Neural progenitor cell (in vitro differentiated cells): ENCODE data around the gene ALLC. TPM values are rescaled to one million over a fixed set of nuclear protein-coding genes. Genes with fewer than 3 reads are reported as not detected.

Experiments
- DNase-seq: peaks from one replicate; pipeline ENCODE4 v3.0.0-alpha.2; 2016; ENCODE audit warnings: low spot score
- H2AFZ ChIP-seq: fragments of 200-600 bp; sonication (generic); replicated peaks from 2 replicates; pipeline ENCODE4 v1.6.1; 2016; ENCODE audit warnings: antibody characterized with exemption
- H3F3A ChIP-seq: fragments of 200-600 bp; sonication (generic); 2 replicates; pipeline ENCODE4 v1.6.1; 2016; ENCODE audit warnings: antibody characterized with exemption, low read depth
- H3K27ac ChIP-seq: fragments of 200-600 bp; sonication (generic); 2 replicates; pipeline ENCODE4 v1.5.1; 2016; ENCODE audit warnings: mild to moderate bottlenecking
- H3K27me3 ChIP-seq: fragments of 200-600 bp; sonication (generic); 2 replicates; pipeline ENCODE4 v1.6.1; 2016; ENCODE audit warnings: mild to moderate bottlenecking, moderate library complexity
- H3K36me3 ChIP-seq: fragments of 200-600 bp; sonication (generic); 2 replicates; pipeline ENCODE4 v1.5.1; 2016
- H3K4me1 ChIP-seq: fragments of 200-600 bp; sonication (generic); 2 replicates; pipeline ENCODE4 v1.6.1; 2016; ENCODE audit warnings: mixed run types
- H3K4me2 ChIP-seq: fragments of 200-600 bp; sonication (generic); 2 replicates; pipeline ENCODE4 v1.6.1; 2016
- H3K4me3 ChIP-seq: fragments of 200-600 bp; sonication (generic); 2 replicates; pipeline ENCODE4 v1.5.1; 2016
- H3K79me2 ChIP-seq: fragments of 200-600 bp; sonication (generic); 2 replicates; pipeline ENCODE4 v1.6.1; 2016; ENCODE audit warnings: low read depth
- H3K9ac ChIP-seq: fragments of 200-600 bp; sonication (generic); 2 replicates; pipeline ENCODE4 v1.6.1; 2016
- H3K9me3 ChIP-seq: fragments of 200-600 bp; sonication (generic); 2 replicates; pipeline ENCODE4 v1.5.1; 2016; ENCODE audit warnings: low read depth
- H4K20me1 ChIP-seq: fragments of 200-600 bp; sonication (generic); 2 replicates; pipeline ENCODE4 v1.6.1; 2016; ENCODE audit warnings: low read depth
- H3K27ac Mint-ChIP-seq: 3 replicates; pipeline ENCODE4 v1.8.0; 2021; ENCODE audit warnings: mixed read lengths
- H3K27me3 Mint-ChIP-seq: 2 replicates; pipeline ENCODE4 v1.8.0; 2022; ENCODE audit warnings: low read depth, mild to moderate bottlenecking, inconsistent platforms, moderate library complexity, mixed read lengths; ENCODE audit not compliant: insufficient read depth
- H3K36me3 Mint-ChIP-seq: 3 replicates; pipeline ENCODE4 v1.8.0; 2021; ENCODE audit warnings: mixed read lengths
- H3K4me1 Mint-ChIP-seq: 3 replicates; pipeline ENCODE4 v1.8.0; 2021; ENCODE audit warnings: mixed read lengths
- H3K4me3 Mint-ChIP-seq: 3 replicates; pipeline ENCODE4 v1.8.0; 2021; ENCODE audit warnings: mild to moderate bottlenecking, moderate library complexity, mixed read lengths
- H3K9me3 Mint-ChIP-seq: 3 replicates; pipeline ENCODE4 v1.8.0; 2020; ENCODE audit warnings: mixed read lengths
- CTCF ChIP-seq: fragments of 200-600 bp; sonication (generic); IDR thresholded peaks from 2 replicates; pipeline ENCODE4 v1.5.1; 2017; ENCODE audit warnings: antibody characterized with exemption, mild to moderate bottlenecking
- EZH2 ChIP-seq: fragments of 200-600 bp; sonication (generic); IDR thresholded peaks from 2 replicates; pipeline ENCODE4 v1.6.1; 2017; ENCODE audit warnings: antibody characterized with exemption, mild to moderate bottlenecking, moderate library complexity
- EZH2phosphoT487 ChIP-seq: fragments of 200-600 bp; sonication (generic); IDR thresholded peaks from 2 replicates; pipeline ENCODE4 v1.6.1; 2017; ENCODE audit warnings: antibody characterized with exemption
- total RNA-seq: library from RNA; depleted of rRNA; stranded (reverse); fragments of >200 nt; gene quantifications from 2 replicates; pipeline ENCODE4 v1.2.3, GENCODE V29; 2015; ENCODE audit warnings: low replicate concordance

The ALLC gene
- total RNA-seq, 1 donor from 2014 or later, result not detected

- TF ChIP-seq EZH2phosphoT487, result no peak
- TF ChIP-seq EZH2, result no peak
- TF ChIP-seq CTCF, result no peak
- no peaks in the 10 kb centered on the region for H3K36me3 ChIP-seq
- no peaks in the 10 kb centered on the region for H3K4me1 Mint-ChIP-seq
Measured at GRCh38 chr2:3745920-3746319, 87.9 kb downstream of the ALLC start.

GRCh38 chr2:3747032-3747654 lies 89.1 kb downstream of the ALLC start:
- Histone ChIP-seq H3K36me3 (no peaks in the 10 kb centered on the region), H3K4me2 (no peak overlapping the region), H2AFZ (no peak overlapping the region), H3F3A (no peaks in the 10 kb centered on the region), H4K20me1 (no peaks in the 10 kb centered on the region), H3K9me3 (no peaks in the 10 kb centered on the region), H3K79me2 (no peaks in the 10 kb centered on the region), H3K9ac (no peak overlapping the region), H3K27ac (no peak overlapping the region), H3K4me3 (no peak overlapping the region), H3K4me1 (no peaks in the 10 kb centered on the region), H3K27me3 (no peaks in the 10 kb centered on the region)
- Mint-ChIP-seq H3K36me3 (no peaks in the 10 kb centered on the region), H3K9me3 (no peaks in the 10 kb centered on the region), H3K27ac (no peak overlapping the region), H3K27me3 (peaks cover 9% of the 10 kb centered on the region), H3K4me3 (no peak overlapping the region), H3K4me1 (peaks cover 5% of the 10 kb centered on the region)
- TF ChIP-seq EZH2 (no peak), CTCF (no peak), EZH2phosphoT487 (no peak)
- DNase-seq, result no peak

More at GRCh38 chr2:3745920-3746319, 87.9 kb downstream of the ALLC start:
- no peak overlapping the region for H3K4me3 Mint-ChIP-seq
- Histone ChIP-seq H3K4me3 (no peak overlapping the region), H3K4me1 (no peaks in the 10 kb centered on the region), H3F3A (no peaks in the 10 kb centered on the region), H3K9ac (no peak overlapping the region), H3K79me2 (no peaks in the 10 kb centered on the region), H3K9me3 (no peaks in the 10 kb centered on the region), H2AFZ (no peak overlapping the region), H3K27me3 (no peaks in the 10 kb centered on the region), H4K20me1 (no peaks in the 10 kb centered on the region), H3K4me2 (no peak overlapping the region), H3K27ac (no peak overlapping the region)
- DNase-seq, result no peak
- no peaks in the 10 kb centered on the region for H3K9me3 Mint-ChIP-seq
- no peak overlapping the region for H3K27ac Mint-ChIP-seq
- no peaks in the 10 kb centered on the region for H3K36me3 Mint-ChIP-seq
- peaks cover 5% of the 10 kb centered on the region for H3K27me3 Mint-ChIP-seq

- Mint-ChIP-seq H3K27me3 (peaks cover 9% of the 10 kb centered on the region), H3K4me3 (no peak overlapping the region), H3K36me3 (no peaks in the 10 kb centered on the region), H3K4me1 (peaks cover 5% of the 10 kb centered on the region), H3K9me3 (no peaks in the 10 kb centered on the region), H3K27ac (no peak overlapping the region)
- Histone ChIP-seq H3K4me2 (no peak overlapping the region), H3K79me2 (no peaks in the 10 kb centered on the region), H2AFZ (no peak overlapping the region), H3K9me3 (no peaks in the 10 kb centered on the region), H3F3A (no peaks in the 10 kb centered on the region), H3K27me3 (no peaks in the 10 kb centered on the region), H3K4me3 (no peak overlapping the region), H3K9ac (no peak overlapping the region), H3K27ac (no peak overlapping the region), H3K4me1 (no peaks in the 10 kb centered on the region), H3K36me3 (no peaks in the 10 kb centered on the region), H4K20me1 (no peaks in the 10 kb centered on the region)
- TF ChIP-seq CTCF, result no peak
- DNase-seq, result no peak
Measured at GRCh38 chr2:3747826-3748225, 89.8 kb downstream of the ALLC start.
